Endometrium (tissue), 2 donors: ENCODE results near the gene NELL2.

ENCODE experiments used
- FAIRE-seq: peaks from 2 replicates; lab custom pipeline; 2012; peaks lifted over from hg19 to GRCh38; lab: Jason Lieb, UNC
- donor health status: control.
- donor health status: control.

NELL2 gene

GRCh38 chr12:44616402-44616801, 259.7 kb downstream of the NELL2 start:
- no peak for FAIRE-seq

DNA sequence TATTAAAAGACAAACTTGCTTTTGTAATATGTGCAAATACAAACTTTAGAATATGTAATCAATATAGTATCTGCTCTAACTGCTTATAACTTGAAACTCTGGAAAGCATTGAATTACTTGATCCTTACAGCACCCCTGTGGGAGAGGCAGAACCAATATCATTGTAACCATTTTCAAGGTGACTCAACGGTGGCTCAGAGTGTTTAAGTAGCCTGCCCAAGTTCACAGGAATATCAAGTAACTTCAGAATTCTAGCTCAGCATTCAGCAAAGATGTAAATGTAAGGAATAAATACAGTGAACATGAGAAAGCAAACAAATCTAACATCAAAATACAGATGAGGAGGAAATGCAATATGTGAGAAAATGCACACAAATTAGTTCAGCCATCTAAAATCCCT, 264.6 kb downstream of the NELL2 start:
- no peak for FAIRE-seq

- FAIRE-seq, result no peak
Measured at GRCh38 chr12:44603701-44604100, 272.4 kb downstream of the NELL2 start.

GRCh38 chr12:44592626-44593025, 283.5 kb downstream of the NELL2 start:
- no peak for FAIRE-seq

DNA sequence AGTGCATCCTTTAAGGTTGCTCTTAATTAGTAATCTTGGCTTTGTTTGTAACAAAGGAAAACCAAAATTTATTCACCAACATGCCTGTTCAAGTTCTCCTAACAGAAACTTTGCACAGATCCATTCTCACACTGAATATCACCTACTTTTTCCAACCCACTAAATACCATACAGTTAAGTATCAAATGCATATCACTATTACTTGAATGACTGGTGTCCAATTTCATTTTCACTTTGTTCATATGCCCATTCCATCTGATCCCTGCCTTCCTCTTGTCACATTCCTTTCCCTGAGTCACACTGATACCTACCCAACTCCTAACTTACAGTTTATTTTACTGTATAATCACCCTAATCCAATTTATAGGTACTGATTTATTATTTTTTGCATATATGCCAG, 286.4 kb downstream of the NELL2 start:
- FAIRE-seq, result no peak

- FAIRE-seq, result no peak
Measured at GRCh38 chr12:44588651-44589050, 287.5 kb downstream of the NELL2 start.

- no peak for FAIRE-seq
Measured at GRCh38 chr12:44584625-44585024, 291.5 kb downstream of the NELL2 start.

DNA sequence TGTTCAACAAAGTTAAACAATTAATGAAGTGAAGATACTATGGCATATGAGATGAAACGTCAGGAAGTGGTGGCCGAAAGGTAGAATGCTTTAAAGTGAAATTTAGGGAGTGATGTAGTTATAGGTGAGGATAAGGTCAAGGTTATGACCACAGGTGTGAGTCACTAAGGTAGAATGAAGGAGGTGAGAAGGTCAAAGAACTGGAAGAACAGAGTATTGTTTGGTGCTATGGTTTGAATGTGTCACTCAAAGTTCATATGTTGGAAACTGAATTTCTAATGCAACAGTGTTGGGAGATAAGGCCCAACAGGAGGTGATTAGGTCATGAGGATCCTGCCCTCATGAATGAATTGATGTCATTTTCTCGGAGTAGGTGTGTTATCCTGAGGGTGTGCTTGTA, 293.6 kb downstream of the NELL2 start:
- FAIRE-seq, result no peak

- FAIRE-seq, result no peak
Measured at GRCh38 chr12:44581642-44582242, 294.4 kb downstream of the NELL2 start.

DNA sequence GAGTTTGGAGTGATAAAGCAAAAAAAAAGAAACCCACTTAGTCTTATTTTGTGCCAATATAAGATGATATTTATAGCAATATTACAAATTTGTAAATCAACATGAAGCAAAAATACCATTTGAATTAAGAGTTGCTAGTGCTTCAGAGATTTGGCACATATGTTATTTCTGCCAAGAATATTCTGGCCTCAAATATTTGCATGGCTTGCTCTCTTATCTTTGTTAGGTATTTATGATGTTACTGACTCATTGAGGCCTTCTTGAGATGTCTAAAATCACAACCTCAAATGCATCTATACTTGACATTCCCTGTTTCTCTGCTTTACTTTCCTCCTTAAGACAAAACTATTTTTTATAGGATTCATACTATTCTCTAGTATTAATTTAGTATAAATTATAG, 301.5 kb downstream of the NELL2 start:
- FAIRE-seq, result no peak

DNA sequence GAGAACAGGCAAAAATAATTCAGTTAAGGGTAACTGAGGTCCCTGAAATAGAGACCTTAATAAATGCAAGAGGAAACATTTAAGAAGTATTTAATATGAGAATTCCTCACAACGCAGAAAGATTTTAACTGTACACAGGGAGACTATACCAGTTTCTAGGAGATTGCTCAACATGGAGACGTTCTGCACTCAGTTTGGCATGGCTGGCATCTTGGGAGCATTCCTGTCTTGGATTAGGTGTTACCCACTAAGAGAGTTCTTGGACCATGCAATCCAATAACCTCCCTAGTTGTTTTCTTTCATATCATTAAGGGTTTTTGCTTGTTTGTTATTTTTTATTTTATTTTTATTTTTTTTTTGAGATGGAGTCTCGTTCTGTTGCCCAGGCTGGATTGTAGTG, 302.4 kb downstream of the NELL2 start:
- FAIRE-seq, result no peak

DNA sequence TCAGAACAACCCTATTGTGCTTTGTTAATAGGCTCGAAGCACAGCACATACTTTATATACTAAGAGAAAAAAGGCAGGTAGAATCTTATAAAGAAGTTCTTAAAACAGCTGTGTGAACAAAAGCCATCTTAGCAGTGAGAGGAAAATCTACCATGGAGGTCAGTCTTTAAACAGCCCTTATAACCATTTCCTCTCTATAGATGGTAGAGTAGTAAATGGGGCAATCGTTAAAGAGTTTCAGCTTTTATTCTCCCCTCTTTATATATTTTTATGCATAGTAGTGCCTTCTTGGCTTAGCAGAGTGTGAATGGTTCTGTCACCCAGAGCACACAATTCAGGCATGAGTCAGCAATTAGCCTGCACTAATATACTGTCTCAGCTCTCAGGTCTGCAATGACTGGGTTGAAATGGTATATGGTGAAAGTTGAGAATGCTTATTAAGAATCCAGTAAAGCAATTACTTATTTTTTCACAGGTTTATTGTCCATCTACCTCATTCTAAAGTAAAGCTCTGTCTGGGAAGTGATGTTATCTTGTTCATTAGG, 305.0 kb downstream of the NELL2 start:
- no peak for FAIRE-seq

DNA sequence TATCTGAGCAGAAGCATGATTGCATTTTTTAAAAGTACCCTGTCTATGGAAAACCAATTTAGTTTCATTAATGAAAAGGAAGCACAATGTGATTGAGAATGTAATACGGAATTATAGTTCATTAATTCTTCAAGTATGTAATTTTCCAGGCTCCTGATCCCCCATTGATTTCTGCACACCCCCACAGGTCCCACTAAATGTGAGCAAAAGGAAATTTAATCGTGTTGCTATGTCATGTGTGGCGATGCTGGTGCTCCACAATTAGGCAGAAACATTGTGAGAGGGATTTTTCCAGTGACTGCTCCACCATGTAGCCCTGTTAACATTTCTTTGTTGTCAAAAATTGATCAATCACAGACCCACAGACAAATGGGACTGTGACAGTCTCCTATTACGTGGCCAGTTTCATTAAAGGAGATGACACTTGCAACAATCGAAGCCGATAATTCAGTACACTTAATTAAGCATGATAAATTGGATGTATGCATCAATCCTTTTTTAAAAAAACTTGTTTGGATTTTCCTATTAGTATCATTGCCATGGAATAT, 306.0 kb downstream of the NELL2 start:
- no peak for FAIRE-seq

GRCh38 chr12:44565163-44565562, 311.0 kb downstream of the NELL2 start:
- no peak for FAIRE-seq

GRCh38 chr12:44563486-44563885, 312.6 kb downstream of the NELL2 start:
- no peak for FAIRE-seq

DNA sequence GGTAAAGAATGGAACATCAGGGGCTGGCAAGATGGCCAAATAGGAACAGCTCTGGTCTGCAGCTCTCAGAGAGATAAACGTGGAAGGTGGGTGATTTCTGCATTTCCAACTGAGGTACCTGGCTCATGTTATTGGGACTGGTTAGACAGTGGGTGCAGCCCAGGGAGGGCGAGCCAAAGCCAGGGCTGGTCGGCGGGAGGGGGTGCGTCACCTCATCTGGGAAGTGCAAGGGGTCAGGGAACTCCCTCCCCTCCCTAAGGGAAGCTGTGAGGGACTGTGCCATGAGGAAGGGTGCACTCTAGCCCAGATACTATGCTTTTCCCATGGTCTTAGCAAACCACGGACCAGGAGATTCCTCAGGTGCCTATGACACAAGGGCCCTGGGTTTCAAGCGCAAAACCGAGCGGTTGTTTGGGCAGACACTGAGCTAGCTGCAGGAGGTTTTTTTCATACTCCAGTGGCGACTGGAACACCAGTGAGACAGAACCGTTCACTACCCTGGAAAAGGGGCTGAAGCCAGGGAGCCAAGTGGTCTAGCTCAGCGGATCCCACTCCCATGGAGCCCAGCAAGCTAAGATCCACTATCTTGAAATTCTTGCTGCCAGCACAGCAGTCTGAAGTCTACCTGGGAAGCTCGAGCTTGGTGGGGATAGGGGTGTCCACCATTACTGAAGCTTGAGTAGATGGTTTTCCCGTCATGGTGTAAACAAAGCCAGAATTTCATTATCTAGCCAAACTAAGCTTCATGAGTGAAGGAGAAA, 317.6 kb downstream of the NELL2 start:
- FAIRE-seq, result no peak

DNA sequence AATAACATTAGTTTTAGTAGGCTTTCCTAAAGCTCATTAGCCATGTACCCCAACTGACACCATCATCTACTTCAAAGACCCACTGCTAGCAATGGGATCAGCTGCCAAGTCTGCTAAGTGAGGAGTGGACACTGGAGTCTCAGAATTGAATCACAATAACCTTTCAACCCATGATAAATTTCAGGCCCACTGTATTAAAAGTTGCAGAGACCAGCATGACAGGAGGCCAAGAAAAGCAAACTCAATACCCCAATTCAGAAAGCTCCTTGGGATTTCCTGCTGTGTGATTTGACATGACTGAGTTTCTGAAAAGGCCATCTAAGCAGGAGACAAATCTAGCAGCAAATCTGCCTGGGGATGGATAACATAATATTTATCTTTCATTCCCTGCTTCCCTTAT, 320.7 kb downstream of the NELL2 start:
- FAIRE-seq, result no peak

- FAIRE-seq, result no peak
Measured at GRCh38 chr12:44551631-44552030, 324.5 kb downstream of the NELL2 start.

DNA sequence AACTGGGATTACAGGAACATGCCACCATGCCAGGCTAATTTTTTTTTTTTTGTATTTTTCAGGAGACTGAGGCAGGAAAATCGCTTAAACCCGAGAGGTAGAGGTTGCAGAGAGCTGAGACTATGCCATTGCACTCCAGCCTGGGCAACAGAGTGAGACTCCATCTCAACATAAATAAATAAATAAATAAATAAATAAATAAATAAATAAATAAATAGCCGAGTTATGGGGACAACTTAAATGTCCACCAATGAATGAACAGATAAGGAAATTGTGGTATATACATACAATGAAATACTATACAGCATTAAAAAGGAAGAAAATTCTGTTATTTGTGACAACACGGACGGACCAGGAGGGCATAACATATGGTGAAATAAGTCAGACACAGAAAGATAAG, 325.7 kb downstream of the NELL2 start:
- FAIRE-seq, result no peak

DNA sequence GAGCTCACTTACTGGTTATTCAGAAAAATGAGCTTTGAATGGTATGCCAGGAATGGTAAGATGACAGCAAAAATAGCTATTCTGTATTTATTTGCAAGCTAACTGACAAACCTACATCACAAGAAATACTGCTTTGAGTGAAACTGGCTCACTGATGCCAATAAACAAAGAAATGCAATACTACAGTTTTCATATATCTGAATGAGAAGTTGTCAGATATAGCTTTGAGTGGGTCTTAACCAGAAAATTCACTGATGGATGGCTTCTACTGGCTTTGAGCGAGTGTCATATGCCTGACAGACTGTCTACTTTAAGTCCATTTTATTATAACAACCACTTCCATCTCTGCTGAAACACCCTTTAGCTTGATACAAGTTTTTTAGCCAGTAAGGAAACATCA, 330.1 kb downstream of the NELL2 start:
- no peak for FAIRE-seq

- FAIRE-seq, result no peak
Measured at GRCh38 chr12:44544018-44544417, 332.1 kb downstream of the NELL2 start.

DNA sequence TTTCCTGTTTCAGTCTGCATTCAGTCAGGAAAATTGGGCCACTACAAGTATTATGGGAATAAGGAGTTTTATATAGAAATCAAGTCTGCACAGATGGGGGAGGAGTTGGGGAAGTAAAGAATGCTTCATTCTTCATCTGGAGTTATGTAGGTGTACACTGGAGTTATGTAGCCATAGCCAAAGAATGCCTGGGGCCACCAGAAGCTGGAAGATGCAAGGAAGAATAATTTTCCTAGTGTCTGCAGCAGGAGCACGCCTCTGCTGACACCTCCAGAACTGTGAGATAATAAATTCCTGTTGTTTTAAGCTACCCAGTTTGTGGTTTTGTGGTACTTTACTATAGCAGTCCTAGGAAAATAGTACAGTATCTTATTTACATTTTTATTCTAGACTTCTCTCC, 333.4 kb downstream of the NELL2 start:
- no peak for FAIRE-seq

- FAIRE-seq, result no peak
Measured at GRCh38 chr12:44537354-44537753, 338.8 kb downstream of the NELL2 start.

GRCh38 chr12:44532940-44533339, 343.2 kb downstream of the NELL2 start:
- FAIRE-seq, result no peak
